ENCODE measurements around the gene MDK. TPM values are rescaled to one million over a fixed set of nuclear protein-coding genes. Genes with fewer than 3 reads are reported as not detected.

The MDK gene
- total and polyA plus RNA-seq, 2 experiments from 2014 or later, result 3,396 to 4,339 TPM

- DNase-seq (ENCODE audit: low read depth in 1 of 2, low spot score in 1 of 2), result peak in 1 of 2 donors; percentile 73
- TF ChIP-seq CTCF (IDR thresholded peaks at IDR 0.05; ENCODE audit: low read depth, low read length), result no peak
- H3K27me3 ChIP-seq, result no peaks in the 10 kb centered on the region
- no peak overlapping the region for H3K4me3 ChIP-seq
- peaks cover 35% of the 10 kb centered on the region for H3K4me1 ChIP-seq (ENCODE audit: low read depth)
- H3K27ac ChIP-seq, result peak overlapping the region; percentile 79
- no peaks in the 10 kb centered on the region for H3K36me3 ChIP-seq
- no peaks in the 10 kb centered on the region for H3K9me3 ChIP-seq (ENCODE audit: low read depth)
Observed at GRCh38 chr11:46338988-46339666, 42.3 kb upstream of the MDK start.

DNA sequence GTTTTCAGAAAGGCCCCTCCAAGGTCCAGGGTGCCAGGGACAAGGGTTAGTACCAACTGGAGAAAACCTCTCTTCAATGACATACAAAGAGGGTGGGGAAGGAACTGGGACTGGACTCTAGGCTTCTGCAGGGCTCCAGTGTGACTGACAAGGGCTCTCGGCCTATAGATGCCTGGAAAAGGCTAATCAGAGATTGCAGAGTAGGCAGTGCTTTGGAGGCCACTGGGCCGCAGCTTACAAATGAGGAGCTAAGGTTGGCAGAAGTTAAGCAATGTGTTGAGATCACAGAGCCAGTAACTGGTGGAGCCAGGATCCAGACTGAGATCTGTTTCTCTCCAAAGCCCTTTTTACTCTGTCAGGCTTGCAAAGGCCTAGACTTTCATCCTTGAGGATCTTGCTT lies 41.7 kb upstream of the MDK start:
- Histone ChIP-seq H3K27ac (peak overlapping the region; percentile 79), H3K4me3 (no peak overlapping the region), H3K9me3 (ENCODE audit: low read depth) (no peaks in the 10 kb centered on the region), H3K36me3 (no peaks in the 10 kb centered on the region), H3K27me3 (no peaks in the 10 kb centered on the region), H3K4me1 (ENCODE audit: low read depth) (peaks cover 35% of the 10 kb centered on the region)
- TF ChIP-seq CTCF (IDR thresholded peaks at IDR 0.05; ENCODE audit: low read depth, low read length), result no peak
- peak; percentile 51 to 74 for DNase-seq (ENCODE audit: low read depth in 1 of 2, low spot score in 1 of 2)

DNA sequence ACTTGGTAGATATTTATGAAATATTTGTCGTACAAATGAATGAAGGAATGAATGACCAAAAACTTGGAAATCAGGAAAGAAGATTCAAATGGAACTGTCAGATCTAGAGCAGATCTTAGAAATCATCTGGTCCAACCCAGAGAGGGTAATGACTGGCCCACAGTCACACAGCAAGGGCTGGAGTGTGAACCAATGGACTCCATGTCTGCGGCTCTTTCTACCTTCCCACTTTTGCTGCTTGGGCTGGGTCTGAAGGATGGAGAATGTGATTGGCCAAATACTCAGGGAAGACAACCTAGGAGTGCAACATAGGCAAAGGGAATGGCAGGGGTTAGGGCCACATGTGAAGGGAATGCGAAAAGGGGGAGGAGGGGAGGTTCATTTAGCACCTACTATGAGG lies 40.0 kb upstream of the MDK start:
- no peak for TF ChIP-seq CTCF (IDR thresholded peaks at IDR 0.05; ENCODE audit: low read depth, low read length)
- no peaks in the 10 kb centered on the region for H3K36me3 ChIP-seq
- no peaks in the 10 kb centered on the region for H3K9me3 ChIP-seq (ENCODE audit: low read depth)
- DNase-seq (ENCODE audit: low read depth in 1 of 2, low spot score in 1 of 2), result no peak
- no peaks in the 10 kb centered on the region for H3K27me3 ChIP-seq
- H3K27ac ChIP-seq, result peak overlapping the region; percentile 3
- no peak overlapping the region for H3K4me3 ChIP-seq
- H3K4me1 ChIP-seq (ENCODE audit: low read depth), result peaks cover 35% of the 10 kb centered on the region

GRCh38 chr11:46342239-46342638 lies 39.2 kb upstream of the MDK start:
- Histone ChIP-seq H3K4me3 (no peak overlapping the region), H3K27me3 (no peaks in the 10 kb centered on the region), H3K9me3 (ENCODE audit: low read depth) (no peaks in the 10 kb centered on the region), H3K36me3 (no peaks in the 10 kb centered on the region), H3K4me1 (ENCODE audit: low read depth) (peaks cover 35% of the 10 kb centered on the region), H3K27ac (peak overlapping the region; percentile 3)
- TF ChIP-seq CTCF (IDR thresholded peaks at IDR 0.05; ENCODE audit: low read depth, low read length), result no peak
- peak in 1 of 2 donors; percentile 62 for DNase-seq (ENCODE audit: low read depth in 1 of 2, low spot score in 1 of 2)

DNA sequence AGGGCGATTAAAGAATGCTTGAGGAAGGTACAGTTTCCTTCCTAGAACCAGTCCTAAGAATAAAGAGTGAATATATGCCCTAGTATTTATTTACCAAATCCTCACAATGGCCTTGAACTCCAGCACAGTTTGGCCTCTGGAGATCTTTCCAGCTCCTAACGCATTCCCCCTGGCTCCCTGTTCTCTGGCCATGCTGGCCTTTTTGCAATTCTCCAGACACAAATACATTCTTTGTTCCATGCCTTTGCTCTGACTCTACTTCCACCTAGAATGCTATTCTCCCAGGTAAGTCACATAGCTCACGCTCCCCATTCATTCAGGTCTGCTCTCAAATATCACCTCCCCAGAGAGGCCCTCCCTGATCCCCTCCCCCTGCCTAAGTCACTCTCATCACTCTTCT lies 37.9 kb upstream of the MDK start:
- Histone ChIP-seq H3K4me3 (no peak overlapping the region), H3K9me3 (ENCODE audit: low read depth) (no peaks in the 10 kb centered on the region), H3K27me3 (no peaks in the 10 kb centered on the region), H3K4me1 (ENCODE audit: low read depth) (peaks cover 39% of the 10 kb centered on the region), H3K36me3 (no peaks in the 10 kb centered on the region), H3K27ac (no peak overlapping the region)
- DNase-seq (ENCODE audit: low read depth in 1 of 2, low spot score in 1 of 2), result no peak
- no peak for TF ChIP-seq CTCF (IDR thresholded peaks at IDR 0.05; ENCODE audit: low read depth, low read length)
